Esophagus muscularis mucosa (tissue), 4 donors: ENCODE data around the gene SLC6A3.

ENCODE experiments used
- EP300 ChIP-seq: sonication (generic); formaldehyde crosslinking; IDR thresholded peaks from one replicate; pipeline ENCODE4 v1.6.1; 2017; ENCODE audit warnings: antibody characterized with exemption
- POLR2A ChIP-seq: fragments of 450-650 bp; IDR thresholded peaks from one replicate; pipeline ENCODE4 v1.6.1; 2017; ENCODE audit warnings: antibody characterized with exemption, moderate library complexity, mild to moderate bottlenecking, low read depth
- POLR2AphosphoS5 ChIP-seq, 2 donors: sonication (generic); formaldehyde crosslinking; IDR thresholded peaks; one replicate each; pipeline ENCODE4 v1.6.1; 2017; ENCODE audit warnings: antibody characterized with exemption in 2 of 2
- TF ChIP-seq, protein P1 (sequence below), 3 experiments: fragments of 200-600 bp in 2 of 3; fragments of 450-650 bp in 1 of 3; sonication (generic) in 2 of 3; IDR thresholded peaks; one replicate each; pipeline ENCODE4 v1.5.1; 2017 to 2019; ENCODE audit warnings: antibody characterized with exemption in 3 of 3, mild to moderate bottlenecking in 2 of 3, moderate library complexity in 1 of 3

DNA sequence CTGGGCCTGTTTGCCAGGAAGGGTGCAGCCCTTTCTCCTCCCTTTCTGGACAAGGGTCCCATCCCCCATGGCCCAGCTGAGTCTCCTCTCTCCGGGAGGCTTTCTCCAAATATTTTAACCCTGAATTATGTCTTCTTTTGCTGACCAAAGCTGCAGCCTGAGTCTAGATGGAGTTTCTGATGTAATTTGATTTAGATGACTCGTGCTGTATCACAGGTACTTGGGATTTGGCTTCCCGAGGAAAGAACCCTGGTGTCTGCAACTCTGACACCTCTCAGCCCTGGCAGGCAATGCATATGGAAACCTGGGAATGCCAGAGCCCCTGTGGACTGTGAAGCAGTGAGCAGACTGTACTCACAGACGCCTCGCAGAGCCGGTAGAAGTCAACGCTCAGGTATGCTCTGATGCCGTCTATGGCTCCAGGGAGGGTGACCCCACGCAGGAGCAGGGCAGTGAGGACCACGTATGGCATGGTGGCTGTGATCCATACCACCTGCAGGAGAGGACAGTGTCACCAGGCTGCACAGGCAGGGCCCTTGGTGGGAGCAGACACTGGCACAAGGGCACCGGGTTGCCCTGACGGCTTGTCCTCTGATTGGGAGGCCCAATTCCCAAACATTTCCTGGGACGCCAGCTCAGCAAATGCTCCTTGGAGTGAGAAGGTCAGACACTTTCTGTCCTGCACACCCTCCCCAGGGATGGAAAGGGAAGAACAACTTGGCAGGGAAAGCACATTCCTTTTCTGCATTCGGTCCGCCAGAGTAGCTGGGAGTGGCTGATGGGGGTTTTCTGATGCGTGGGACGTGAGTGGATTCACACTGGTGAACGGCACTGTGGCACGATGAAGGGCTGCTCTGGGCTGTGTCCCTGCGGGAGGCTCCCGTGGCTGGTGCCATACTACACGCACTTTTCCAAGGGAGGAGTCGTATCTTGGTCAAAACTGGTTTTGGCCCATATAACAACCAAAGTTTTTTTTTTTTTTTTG, 24.7 kb downstream of the SLC6A3 start:
- TF ChIP-seq, protein P1, sequence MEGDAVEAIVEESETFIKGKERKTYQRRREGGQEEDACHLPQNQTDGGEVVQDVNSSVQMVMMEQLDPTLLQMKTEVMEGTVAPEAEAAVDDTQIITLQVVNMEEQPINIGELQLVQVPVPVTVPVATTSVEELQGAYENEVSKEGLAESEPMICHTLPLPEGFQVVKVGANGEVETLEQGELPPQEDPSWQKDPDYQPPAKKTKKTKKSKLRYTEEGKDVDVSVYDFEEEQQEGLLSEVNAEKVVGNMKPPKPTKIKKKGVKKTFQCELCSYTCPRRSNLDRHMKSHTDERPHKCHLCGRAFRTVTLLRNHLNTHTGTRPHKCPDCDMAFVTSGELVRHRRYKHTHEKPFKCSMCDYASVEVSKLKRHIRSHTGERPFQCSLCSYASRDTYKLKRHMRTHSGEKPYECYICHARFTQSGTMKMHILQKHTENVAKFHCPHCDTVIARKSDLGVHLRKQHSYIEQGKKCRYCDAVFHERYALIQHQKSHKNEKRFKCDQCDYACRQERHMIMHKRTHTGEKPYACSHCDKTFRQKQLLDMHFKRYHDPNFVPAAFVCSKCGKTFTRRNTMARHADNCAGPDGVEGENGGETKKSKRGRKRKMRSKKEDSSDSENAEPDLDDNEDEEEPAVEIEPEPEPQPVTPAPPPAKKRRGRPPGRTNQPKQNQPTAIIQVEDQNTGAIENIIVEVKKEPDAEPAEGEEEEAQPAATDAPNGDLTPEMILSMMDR (IDR thresholded peaks at IDR 0.05), result no peak
- TF ChIP-seq EP300 (no peak), POLR2A (no peak), POLR2AphosphoS5 (IDR thresholded peaks at IDR 0.05) (no peak)
